GM12891 (cell line): ENCODE data around the gene MAP3K20.

Experiments
- POLR2A ChIP-seq: IDR thresholded peaks from 2 replicates; pipeline ENCODE4 v1.6.1; 2011; ENCODE audit warnings: low read depth, low read length, control low read depth
- POLR2AphosphoS5 ChIP-seq: IDR thresholded peaks from 2 replicates; pipeline ENCODE4 v1.6.1; 2011; ENCODE audit warnings: low read depth, low read length, control low read depth
- POU2F2 ChIP-seq: IDR thresholded peaks from 2 replicates; pipeline ENCODE4 v1.6.1; 2011; ENCODE audit warnings: low read depth, mild to moderate bottlenecking, control low read depth, low read length, moderate library complexity
- SPI1 ChIP-seq: IDR thresholded peaks from 2 replicates; pipeline ENCODE4 v1.6.1; 2011; ENCODE audit warnings: low read depth, low read length, control low read depth
- TAF1 ChIP-seq: IDR thresholded peaks from 2 replicates; pipeline ENCODE4 v1.6.1; 2011; ENCODE audit warnings: low read depth, low read length, control low read depth

DNA sequence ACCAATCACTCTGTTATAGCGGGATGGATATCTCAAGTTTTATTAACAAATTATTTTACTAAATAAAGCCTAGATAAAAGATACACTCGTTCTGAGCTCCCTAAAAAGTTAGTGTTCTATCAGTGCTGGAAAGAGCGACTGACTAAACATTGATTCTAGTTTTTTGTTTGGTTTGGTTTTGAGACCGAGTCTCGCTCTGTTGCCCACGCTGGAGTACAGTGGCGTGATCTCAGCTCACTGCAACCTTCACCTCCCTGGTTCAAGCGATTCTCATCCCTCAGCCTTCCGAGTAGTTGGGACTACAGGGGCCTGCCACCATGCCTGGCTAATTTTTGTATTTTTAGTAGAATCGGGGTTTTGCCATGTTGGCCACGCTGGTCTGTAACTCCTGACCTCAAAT lies 205.2 kb downstream of the MAP3K20 start:
- TF ChIP-seq POLR2A (no peak), TAF1 (no peak), POLR2AphosphoS5 (no peak), POU2F2 (no peak), SPI1 (no peak)
